Activated gamma-delta T cell treated with anti-CD3 and anti-CD28 coated beads, Interleukin-2, amount 50 U/mL, for 16 hours (primary cell): Measurements from ENCODE around the gene RIF1.

Source experiments
- DNase-seq: peaks from one replicate; pipeline ENCODE4 v3.0.0-alpha.2; 2020; ENCODE audit warnings: low read depth

Gene RIF1, protein sequence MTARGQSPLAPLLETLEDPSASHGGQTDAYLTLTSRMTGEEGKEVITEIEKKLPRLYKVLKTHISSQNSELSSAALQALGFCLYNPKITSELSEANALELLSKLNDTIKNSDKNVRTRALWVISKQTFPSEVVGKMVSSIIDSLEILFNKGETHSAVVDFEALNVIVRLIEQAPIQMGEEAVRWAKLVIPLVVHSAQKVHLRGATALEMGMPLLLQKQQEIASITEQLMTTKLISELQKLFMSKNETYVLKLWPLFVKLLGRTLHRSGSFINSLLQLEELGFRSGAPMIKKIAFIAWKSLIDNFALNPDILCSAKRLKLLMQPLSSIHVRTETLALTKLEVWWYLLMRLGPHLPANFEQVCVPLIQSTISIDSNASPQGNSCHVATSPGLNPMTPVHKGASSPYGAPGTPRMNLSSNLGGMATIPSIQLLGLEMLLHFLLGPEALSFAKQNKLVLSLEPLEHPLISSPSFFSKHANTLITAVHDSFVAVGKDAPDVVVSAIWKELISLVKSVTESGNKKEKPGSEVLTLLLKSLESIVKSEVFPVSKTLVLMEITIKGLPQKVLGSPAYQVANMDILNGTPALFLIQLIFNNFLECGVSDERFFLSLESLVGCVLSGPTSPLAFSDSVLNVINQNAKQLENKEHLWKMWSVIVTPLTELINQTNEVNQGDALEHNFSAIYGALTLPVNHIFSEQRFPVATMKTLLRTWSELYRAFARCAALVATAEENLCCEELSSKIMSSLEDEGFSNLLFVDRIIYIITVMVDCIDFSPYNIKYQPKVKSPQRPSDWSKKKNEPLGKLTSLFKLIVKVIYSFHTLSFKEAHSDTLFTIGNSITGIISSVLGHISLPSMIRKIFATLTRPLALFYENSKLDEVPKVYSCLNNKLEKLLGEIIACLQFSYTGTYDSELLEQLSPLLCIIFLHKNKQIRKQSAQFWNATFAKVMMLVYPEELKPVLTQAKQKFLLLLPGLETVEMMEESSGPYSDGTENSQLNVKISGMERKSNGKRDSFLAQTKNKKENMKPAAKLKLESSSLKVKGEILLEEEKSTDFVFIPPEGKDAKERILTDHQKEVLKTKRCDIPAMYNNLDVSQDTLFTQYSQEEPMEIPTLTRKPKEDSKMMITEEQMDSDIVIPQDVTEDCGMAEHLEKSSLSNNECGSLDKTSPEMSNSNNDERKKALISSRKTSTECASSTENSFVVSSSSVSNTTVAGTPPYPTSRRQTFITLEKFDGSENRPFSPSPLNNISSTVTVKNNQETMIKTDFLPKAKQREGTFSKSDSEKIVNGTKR (N-terminal part only)

DNA sequence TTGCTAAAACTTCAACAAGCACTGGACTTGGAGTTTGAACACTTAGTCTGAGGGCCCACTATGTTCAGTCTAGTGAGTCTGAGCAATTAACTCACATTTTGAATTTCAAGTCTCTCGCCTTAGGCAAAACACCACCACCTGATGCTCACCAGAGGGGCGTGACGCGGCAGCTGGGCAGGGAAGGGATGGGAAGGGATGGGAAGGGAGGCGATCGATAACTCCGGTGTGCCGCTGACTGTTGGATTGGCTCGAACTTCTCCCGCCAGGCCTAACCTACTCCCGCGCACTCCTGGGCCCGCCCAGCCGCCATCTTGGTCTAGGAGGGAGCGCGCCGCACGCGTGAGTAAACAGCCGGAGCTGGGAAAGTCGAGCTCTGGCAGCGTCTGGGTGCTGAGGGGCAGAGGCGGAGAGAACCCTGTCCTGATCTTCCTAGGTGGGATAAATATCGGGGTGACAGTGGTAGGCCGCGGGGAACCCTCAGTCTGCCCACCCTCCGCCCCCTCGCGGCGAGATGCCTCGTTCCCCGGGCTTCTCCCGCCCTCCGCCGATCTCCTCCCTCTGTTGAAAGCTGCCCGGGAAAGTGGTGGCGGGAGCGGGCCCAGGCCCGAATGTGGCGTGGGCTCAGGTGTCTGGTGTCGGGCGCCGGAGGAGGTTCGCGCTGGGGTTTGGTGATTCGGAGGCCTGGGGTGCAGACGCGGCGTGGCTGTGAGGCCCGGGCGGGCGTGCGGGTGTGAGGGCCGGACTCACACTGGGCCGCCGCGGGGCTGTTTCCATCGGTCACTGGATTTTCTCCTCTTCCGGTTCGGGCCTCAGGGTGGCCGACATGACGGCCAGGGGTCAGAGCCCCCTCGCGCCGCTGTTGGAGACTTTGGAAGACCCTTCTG lies at the start of gene RIF1:
Gene RIF1 (plus strand): TSS at position 302 of the 884 bp plus-strand sequence. CDS start 522 bp downstream, at position 824.
- DNase-seq = peak; percentile 58

DNA sequence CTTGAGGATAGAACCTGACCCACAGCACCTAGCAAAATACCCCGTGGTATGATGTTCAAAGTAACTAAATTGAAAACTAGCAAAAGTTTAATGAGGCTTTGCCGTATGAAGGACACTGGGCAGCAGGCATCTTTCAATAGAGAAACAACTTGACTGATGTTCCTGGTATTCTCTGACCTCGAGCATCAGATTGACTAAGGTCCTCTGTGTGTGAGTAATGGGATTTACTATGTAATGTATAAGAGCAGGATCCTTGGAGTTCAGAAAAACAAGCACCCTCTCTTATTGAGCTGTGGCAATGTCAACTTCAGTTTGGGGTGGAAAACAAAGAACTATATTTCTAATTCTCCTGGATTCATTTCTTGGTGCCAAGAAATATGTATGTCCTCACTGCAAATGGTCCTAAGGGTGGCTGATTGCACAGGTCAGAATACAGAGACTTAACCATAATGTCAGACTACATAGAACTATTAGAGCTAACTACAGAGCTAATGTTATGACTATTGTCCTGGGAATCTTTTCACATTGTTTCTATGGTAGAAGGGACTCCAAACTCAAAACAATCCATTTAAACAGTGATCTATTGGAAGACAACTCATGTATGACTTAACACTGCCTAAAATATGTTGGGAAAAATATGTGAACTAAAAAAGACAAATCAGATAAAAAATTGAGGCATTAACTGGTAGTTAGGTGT lies 47.9 kb upstream of the RIF1 start:
- DNase-seq = no peak

DNA sequence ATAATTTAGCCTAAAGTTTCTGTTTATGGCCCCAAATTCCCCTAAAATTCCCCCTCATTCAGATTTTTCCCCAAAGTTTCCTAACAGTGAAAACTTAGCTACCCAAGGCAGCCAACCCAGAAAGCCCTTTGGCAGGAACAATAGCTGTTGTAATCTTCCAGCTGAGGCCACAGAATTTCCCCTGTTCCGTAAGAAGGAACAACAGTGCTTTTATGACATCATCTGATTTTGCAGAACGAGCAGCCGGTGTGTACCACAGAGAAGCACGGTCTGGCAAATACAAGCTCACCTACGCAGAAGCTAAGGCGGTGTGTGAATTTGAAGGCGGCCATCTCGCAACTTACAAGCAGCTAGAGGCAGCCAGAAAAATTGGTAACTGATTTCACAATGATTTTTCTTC lies 46.0 kb upstream of the RIF1 start:
- no peak for DNase-seq

DNA sequence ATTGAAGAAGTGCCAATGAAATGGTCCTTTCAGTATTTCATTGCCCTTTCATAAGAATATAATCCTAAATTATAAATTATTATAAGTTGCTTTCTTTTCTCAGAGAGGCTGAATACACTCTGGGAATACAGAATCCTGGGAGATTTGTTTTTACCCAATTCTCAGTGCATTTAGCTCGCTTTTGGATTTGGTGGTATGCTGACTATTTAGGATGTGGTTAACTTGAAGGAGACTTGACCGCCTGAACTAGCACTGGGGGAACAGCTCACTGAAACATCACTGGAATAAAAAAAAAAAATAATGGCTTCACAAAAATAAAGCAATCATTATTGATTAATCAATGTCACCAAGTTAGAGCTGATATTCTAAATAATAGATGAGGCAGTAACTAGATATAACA lies 42.1 kb upstream of the RIF1 start:
- no peak for DNase-seq

DNA sequence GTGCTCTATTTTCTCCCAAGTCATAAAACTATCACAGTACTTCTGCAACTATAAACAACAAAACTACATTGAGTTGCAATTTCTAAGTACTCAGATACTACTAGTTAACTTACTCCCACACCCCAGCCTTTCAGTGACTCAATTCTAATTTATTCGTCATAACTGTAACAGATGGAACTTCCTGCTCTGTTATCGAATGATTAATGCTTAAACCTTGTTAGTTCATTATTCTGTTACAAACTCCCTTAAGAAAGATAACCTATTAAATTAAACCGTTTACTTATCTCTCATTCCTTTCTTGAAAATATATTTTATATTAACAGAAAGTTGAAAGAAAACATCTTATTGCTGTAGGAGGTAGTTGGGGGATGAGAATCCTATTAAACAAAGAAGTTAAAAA lies 35.3 kb upstream of the RIF1 start:
- DNase-seq = no peak

DNA sequence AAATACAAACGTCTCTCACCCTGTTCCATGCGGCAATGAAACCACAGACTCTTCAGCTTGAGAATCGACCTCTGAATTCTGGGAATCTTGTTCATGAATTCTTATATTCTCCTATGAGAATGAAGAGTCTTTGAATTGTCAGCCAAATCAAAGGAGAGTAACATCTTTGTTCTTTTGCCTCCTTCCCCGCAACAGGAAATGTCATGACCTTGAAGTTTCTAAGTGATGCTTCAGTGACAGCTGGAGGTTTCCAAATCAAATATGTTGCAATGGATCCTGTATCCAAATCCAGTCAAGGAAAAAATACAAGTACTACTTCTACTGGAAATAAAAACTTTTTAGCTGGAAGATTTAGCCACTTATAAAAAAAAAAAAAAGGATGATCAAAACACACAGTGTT lies 30.5 kb upstream of the RIF1 start:
- no peak for DNase-seq

DNA sequence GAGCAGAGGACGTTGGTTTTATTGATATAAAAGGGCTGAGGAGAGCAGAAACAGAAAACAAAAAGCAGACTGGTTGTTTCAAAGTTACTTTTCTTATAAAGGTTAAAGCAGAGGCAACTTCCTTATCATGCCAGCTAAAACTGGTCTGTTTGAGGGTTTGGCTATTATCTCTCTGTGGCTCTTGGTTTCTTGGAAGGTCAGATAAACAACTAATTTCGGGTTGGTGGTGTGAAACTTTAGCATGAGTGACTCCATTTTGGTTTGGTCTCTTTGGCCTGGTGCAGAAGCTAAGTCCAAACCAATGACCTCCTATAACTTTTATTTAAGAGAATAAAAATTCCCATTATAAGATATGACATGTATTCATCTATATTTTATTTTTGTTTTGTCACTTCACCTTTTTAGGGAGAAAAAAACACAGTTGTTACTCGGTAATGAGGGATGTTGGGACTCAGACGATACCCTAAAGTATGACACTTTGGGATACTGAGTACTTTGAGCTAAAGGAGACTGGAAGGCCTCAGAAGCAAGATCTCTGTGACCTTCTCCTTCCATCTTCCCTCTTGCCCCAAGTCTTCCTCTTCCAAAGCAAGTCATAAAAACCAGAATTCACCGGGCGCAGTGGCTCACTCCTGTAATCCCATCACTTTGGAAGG lies 29.0 kb upstream of the RIF1 start:
- DNase-seq = no peak

DNA sequence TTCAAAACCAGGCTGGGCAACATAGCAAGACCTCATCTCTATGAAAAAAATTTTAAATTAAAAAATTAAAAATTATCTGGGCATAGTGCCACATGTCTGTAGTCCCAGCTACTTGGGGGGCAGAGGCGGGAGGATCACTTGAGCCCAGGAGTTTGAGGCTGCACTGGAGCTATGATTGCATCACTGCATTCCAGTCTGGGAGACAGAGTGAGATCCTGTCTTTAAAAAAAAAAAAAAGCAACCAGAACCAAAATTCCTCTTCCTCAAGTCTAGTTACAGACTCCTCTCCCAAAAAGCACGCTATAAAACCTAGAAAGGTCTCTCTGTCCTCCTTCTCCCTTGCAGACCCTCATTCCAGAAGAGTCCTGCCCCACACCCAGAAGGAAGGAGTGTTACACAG lies 28.4 kb upstream of the RIF1 start:
- DNase-seq = no peak

DNA sequence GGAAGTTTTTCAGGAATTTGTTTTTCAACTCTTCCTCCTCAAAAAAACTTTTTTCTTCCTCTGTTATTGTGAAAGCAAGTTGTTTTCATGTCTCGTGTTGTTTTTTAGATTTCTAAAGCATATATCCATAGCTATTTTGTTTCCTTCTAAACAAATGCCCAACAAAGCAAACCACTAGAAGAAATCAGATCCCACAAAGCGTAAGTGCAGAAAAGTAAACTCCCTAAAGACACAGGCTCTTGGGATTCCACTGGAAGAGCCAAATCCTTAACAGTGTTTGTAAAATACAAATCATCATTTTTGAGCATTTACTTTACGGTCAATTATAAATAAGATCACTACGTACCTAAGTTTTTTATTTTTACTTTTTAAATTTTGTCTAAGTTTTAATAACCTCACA lies 21.7 kb upstream of the RIF1 start:
- no peak for DNase-seq

DNA sequence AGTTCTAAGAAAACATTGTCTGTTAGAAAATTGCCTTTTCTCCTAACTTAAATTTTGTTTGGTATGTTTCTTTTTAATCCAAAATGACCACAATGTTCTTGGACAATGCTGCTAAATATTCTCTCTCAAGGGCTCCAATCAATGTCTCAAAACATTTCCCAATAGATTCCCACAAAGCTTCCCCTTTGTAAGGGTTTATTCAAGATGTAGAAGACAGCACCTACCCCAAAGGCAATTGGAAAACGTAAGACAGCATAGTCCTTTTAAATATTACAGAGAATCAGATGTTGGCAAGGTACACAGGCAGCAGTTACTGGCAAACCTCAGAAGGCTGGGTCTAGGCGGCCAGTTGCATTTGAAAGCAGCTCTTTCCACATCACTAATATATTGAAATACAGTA lies 18.3 kb upstream of the RIF1 start:
- no peak for DNase-seq

DNA sequence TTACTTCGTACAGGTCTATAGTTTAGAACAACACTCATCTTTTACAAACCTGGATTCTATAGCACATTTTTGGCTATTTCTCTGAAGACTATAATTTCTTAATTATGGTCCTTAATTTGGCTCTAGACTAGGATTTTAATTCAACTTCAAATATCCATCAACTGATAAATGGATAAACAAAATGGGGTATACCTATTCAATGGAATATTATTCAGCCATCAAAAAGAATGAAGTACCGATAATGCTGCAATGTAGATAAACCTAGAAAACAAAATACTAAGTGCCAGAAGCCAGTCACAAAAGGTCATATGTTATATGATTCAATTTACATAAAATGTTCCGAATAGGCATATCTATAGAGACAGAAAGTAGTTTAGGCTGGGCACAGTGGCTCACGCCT lies 15.2 kb upstream of the RIF1 start:
- no peak for DNase-seq

DNA sequence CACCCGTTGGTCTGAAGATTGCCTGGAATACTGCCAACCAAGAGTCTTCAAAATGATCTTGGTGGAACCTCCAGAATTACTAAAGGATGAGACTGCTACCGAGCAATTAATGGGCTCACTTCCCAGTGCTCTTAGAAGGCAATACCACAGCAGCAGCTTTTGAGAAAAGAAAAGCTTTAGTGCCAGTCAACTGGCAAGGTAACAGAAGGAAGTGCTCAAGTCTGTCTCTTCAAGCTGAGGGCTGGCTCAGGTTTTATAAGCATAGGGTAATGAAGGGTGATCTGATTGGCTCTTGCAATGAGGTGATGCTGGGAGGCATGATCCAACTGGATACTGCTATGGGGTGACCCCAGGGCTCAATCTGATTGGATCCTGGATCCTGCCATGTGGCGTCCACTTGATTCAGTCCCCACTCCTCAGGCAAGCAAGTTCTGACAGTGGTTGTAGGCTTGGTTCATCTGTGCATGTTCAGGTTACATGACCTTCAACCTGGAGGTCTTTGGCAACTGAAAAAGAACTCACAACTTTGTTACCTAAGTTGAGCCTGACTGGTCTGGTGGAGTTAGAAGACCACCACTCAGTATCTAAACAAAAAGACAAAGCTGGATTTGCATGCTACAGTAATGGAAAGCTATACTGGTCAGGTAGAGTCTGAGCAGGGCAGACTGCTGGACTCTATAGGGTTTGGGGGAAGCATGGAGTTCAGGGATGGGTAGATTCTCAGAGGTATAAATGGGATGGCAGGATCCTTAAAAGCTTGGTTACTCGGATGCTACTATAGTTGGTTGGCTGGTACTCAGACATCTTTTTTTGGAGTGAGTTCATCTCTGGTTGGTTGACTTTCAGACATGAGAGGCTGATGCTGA lies 14.0 kb upstream of the RIF1 start:
- DNase-seq = no peak

DNA sequence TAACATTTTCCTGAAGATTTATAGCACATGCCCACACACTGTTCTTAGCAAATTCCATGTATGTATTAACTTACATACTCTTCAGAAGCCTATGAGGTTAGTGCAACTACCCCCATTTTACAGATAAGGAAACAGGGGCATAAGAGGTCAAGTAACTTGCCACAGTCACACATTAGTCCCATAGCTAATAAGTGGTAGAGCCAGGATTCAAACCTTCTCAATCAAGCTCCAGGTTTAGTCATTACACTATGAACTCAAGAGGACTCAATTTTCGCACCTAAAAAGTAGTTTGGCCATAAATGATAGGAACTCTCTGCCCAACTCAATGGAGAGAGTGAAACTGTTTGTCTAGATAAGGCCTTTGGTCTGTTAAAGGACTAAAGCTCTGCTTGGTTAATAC lies 9.7 kb upstream of the RIF1 start:
- no peak for DNase-seq

DNA sequence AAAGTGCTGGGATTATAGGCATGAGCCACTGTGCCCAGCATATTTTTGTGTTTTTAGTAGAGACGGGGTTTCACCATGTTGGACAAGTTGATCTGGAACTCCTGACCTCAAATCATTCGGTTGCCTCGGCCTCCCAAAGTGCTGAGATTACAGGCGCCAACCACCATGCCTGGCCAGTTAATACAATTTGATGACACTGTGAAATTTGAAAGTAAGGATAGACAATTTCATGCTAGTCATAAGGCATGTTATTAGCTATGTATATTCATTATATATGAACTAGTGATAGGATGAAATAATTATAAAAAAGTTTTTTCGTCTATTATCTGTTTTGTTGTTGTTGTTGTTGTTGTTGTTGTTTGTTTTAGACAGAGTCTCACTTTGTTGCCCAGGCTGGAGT lies 8.6 kb upstream of the RIF1 start:
- DNase-seq = no peak

DNA sequence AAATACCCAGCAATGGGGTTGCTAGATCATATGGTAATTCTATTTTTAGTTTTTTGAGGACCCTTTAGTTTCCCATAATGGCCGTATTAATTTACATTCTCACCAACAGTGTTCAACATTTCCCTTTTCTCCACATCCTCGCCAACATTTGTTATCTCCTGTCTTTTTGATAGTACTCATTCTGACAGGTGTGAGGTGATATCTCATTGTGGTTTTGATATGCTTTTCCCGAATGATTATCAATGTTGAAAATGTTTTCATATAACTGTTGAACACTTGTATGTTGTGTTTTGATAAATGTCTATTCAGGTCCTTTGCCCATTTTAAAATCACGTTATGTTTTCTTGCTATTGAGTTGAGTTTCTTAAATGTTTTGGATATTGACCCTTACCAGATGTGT lies 5.8 kb upstream of the RIF1 start:
- no peak for DNase-seq

DNA sequence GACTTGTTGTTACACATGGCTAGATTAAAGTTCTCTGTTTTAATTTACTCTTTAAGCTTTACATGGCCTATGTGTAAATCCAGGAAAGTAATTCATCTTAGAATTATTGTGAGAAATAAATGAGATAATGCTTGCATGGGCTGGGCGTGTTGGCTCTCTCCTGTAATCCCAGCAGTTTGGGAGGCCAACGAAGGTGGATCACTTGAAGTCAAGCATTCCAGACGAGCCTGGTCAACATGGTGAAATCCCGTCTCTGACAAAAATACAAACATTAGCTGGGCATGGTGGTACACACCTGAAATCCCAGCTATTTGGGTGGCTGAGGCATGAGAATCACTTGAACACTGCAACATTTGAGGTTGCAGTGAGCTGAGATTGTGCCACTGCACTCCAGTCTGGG lies 4.3 kb upstream of the RIF1 start:
- DNase-seq = no peak

DNA sequence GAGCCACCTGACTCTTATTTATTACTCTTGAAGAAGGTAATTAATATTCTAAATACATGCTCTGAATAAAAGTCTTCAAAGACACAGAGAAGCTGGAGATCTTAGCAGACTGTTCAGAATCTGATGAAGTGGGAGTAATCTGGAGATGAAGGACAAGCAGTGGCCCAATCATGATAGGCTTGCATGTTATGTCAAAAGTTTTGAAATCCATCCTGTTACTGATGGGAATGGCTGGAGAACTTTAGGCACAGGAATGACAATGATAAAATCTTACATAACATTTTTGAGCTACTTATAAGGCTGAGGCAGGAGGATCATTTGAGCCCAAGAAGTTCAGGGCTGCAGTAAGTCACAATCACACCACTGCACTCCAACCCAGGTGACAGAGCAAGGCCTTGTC lies 2.4 kb upstream of the RIF1 start:
- DNase-seq = no peak

DNA sequence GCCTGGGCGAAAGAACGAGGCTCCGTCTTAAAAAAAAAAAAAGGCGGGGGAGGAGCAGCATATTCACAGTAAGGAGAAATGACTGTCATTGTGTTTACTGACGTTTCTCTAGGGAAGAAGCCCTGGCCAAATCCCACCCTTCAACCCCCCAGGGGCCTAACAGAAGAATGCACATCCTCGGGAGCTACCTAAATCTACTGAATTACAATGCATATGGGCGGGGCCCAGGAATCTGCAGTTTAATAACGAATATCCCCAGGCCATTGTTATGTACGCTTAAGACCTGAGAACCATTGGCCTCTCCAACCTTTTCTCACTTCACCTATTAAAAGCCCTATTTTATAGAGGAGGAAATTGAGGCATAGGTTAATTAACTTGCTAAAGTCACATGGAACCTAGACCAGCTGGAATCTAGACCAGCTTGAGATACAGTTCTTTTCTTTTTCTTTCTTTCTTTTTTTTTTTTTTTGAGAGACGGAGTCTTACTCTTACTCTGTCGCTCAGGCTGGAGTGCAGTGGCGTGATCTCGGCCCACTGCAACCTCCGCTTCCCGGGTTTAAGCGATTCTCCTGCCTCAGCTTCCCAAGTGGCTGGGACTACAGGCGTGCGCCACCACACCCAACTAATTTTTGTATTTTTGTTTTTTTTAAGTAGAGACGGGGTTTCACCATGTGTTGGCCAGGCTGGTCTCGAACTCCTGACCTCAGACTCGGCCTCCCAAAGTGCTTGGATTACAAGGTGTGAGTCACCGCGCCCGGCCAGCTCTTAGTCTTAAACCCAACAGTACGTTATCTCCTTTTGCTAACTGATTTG lies 708 bp upstream of the RIF1 start:
- DNase-seq = no peak

DNA sequence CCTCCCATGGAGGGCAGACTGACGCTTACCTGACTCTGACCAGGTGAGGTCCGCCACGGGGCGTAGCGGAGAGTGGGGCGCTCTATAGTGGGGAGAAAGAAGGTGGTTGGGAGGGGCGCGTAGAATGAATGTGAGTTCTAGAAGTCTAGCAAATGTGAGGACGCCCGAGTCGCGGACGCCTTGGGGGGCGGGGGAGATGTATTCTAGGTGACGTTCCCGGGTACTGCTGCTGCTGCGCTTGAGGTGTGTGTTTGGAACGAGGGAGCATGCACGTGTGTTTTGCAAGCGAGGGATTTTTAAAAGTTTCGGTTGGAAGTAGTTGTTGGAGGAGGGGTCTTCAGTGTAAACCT lies 758 bp downstream of the RIF1 start:
- DNase-seq = peak; percentile 22
